Stimulated activated CD8-positive, alpha-beta memory T cell treated with anti-CD3 and anti-CD28 coated beads, Interleukin-12 subunit alpha, Interleukin-12 subunit beta, amount 100 ng/mL, for 1 hour (primary cell): ENCODE data around the gene MCM3AP.

Source experiments
- DNase-seq: peaks from one replicate; pipeline ENCODE4 v3.0.0-alpha.2; 2020; ENCODE audit warnings: low read depth

MCM3AP gene

DNA sequence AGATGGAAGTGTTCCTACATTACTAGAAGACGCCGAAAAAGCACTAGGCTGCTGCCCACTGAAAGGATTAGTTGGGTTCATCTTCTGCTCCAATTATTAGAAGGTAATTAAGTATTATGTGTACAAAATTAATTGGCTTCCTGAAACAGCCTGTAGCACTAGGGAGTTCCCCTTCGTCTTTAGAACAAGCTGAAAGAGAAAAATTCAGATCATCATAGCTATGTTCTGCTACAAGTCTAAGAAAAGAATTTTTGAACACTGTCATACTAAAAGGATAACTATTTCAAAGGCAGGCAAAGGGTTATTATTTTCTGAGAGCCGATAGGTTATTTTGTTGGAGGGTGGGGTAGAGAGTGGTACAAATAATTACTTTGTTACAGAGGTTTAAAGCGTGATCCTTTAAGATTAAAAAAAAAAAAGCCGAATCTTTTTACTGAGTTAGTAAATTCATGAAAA is at the start of gene MCM3AP:
Gene MCM3AP (minus strand): TSS at position 406 of the 456 bp plus-strand sequence. CDS start 325 bp downstream, at position 81.
- DNase-seq = no peak

DNA sequence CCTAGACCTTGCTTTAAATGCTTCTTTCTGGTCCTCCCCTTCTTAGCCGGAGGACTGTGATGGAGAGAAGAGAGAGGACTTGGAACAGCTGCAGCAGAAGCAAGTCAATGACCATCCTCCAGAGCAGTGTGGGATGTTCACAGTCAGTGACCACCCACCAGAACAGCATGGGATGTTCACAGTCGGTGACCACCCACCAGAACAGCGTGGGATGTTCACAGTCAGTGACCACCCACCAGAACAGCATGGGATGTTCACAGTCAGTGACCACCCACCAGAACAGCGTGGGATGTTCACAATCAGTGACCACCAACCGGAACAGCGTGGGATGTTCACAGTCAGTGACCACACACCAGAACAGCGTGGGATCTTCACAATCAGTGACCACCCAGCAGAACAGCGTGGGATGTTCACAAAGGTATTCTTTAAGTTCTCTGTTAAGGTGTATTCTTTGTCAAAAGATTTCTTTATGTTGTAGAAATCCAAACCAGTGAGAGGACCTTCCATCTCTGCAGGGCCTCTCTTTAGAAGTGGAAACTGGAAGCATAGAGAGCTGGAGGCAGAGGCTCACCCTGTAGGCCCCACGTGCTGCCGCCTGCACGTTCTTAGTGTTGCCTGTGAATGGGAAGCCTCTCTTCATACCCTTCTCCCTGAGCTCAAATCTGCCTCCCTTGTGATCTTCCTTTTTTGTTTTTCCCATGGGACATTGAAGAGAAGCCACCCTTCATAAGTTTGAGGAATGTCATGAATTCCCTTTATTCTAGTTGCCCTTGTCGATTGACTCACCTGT is 49.1 kb upstream of the MCM3AP start:
- no peak for DNase-seq

- DNase-seq = no peak
Observed at GRCh38 chr21:46329796-46330195, 44.4 kb upstream of the MCM3AP start.

- no peak for DNase-seq
Observed at GRCh38 chr21:46328151-46328550, 42.7 kb upstream of the MCM3AP start.

- DNase-seq = no peak
Observed at GRCh38 chr21:46327711-46328110, 42.3 kb upstream of the MCM3AP start.

DNA sequence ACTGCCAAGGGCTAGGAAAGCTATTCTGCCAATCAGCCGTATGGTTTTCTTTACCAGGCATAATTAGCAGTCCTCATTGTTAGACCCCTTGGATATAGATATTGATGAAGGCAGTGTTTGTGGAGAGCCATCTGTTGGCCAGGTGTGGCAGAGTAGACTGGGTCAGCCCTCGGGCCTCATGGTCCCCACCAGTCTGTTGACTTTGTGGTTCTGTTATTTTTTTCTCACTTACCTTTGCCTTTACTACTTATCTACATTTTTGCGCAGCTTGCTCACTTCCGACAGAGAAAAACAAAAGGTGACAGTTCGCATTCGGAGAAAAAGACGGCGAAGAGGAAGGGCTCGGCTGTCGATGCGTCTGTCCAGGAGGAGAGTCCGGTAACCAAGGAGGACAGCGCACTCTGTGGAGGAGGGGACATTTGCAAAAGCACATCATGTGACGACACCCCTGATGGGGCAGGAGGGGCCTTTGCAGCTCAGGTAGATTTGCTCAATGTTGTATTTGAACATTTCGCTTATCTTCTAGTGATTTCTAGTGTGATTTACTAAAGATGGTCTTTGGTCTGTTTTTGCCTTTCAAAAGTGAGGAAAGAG is 40.8 kb upstream of the MCM3AP start:
- no peak for DNase-seq

GRCh38 chr21:46325073-46325912 is 39.9 kb upstream of the MCM3AP start:
- no peak for DNase-seq

GRCh38 chr21:46324390-46325072 is 39.1 kb upstream of the MCM3AP start:
- DNase-seq = peak; percentile 74

DNA sequence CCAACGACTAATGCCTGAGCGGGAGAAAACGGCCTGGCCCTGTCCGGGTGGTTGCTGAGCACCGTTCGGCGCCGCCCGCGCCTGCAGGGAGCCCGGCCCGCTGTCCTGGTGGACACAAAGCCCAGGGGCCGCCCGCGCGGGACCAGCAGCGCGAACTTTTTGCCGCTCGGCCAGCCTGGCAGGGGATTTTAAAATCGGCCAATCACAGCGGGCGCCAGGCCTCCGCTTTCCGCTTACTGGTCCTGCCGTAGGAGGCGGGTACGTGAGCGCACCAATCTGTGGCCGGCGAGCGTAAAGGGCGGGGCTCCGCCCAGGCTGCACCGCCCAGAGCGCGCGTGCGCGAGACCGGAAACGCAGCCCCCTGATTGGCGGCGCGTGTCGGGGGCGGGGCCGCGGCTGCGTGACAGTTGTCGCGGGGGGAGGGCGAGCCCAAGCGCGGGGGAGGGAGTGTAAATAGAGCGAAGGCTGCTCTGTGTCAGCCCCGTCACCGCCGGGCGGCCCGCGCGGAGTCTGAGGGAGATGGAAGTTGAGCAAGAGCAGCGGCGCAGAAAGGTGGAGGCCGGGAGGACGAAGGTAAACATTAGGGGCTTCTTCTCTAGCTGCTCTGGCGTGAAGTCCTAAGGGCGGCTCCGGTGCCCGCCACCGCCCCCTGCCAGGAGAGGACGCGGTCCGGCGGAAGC is 38.4 kb upstream of the MCM3AP start, which contains the start of the genes C21orf58 and PCNT:
Gene C21orf58 (minus strand): TSS at position 161 of the 680 bp plus-strand sequence. CDS start 1,132 bp downstream, outside the sequence.
Gene PCNT (plus strand): TSS at position 447 of the 680 bp plus-strand sequence. CDS start 73 bp downstream, at position 520.
- peak; percentile 94 for DNase-seq

DNA sequence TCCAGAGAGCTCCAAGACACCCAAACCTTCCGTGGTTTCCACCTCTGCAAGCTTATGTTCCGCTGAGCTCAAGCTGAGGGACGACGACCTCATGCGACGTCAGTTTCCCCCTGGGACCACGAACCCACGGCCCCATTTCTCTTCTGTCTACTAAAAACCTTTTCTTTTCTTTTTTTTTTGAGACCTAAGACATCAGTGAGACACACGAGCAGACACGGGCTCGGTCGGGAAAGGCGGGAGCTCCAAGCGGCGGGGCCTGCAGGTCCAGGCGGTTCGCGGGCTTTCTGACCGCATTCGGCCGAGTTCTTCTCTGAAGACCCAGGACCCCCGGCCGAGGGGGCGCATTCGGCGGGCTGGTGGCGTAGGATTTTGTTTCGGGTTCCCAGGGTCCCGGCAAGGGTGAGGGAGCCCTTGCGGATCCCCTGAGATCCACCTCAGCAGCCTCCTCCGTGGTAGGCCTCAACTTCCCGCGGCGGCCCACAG is 37.9 kb upstream of the MCM3AP start:
- no peak for DNase-seq

- DNase-seq = no peak
Observed at GRCh38 chr21:46322351-46323226, 37.2 kb upstream of the MCM3AP start.

GRCh38 chr21:46320331-46320801 is 35.0 kb upstream of the MCM3AP start:
- DNase-seq = no peak

DNA sequence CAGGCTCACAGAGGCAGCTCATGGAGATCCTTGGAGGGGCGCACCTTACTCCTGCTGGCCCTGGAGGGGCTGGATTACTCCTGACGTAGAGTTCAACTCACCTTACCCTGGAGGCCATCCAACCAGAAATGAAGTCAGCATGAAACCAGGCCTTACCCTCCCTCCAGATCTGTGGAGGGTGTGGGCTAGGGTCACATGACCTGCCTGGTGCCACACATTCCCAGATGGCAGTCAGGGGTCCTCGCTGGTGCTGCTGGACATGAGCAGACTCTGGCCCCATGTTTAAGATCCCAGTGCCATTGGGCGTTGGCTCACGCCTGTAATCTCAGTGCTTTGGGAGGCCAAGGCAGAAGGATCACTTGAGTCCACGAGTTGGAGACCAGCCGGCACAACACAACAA is 33.8 kb upstream of the MCM3AP start:
- no peak for DNase-seq

- DNase-seq = no peak
Observed at GRCh38 chr21:46318464-46318845, 33.0 kb upstream of the MCM3AP start.

DNA sequence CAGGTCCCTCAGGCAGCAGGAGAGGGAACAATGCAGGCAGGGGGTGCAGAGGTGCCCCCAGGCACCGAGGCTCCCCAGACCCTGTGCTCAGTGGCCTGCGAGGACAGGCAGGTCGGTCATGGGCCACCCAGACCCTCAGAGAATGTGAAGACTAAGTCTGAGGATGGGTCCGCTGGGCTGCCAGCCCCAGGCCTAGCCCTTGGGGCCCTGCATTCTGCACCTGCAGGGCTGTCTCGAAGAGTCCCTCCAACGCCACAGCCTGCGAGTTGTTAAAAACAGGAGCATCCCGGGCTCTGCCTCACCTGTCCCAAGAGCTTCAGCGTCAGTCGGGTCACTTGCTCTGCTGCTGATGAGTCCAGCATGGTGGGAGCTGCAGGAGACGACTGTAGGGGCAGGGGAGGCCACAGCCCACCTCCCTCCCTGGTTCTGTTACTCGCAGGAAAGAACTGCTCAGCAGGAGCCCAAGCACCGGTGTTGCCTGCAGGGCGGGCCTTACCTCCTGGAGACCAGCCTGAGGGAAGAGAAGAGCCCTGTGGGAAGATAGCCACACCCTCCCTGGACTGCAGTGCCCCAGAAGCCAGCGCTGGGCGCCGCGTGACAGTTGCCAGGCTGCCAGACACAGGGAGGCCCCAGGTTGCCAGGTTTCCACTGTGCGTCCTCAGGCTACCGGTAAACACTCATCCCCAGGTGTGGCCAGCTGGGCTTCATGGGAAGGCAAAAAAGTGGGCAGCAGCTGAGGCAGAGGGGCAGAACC is 32.5 kb upstream of the MCM3AP start:
- no peak for DNase-seq

DNA sequence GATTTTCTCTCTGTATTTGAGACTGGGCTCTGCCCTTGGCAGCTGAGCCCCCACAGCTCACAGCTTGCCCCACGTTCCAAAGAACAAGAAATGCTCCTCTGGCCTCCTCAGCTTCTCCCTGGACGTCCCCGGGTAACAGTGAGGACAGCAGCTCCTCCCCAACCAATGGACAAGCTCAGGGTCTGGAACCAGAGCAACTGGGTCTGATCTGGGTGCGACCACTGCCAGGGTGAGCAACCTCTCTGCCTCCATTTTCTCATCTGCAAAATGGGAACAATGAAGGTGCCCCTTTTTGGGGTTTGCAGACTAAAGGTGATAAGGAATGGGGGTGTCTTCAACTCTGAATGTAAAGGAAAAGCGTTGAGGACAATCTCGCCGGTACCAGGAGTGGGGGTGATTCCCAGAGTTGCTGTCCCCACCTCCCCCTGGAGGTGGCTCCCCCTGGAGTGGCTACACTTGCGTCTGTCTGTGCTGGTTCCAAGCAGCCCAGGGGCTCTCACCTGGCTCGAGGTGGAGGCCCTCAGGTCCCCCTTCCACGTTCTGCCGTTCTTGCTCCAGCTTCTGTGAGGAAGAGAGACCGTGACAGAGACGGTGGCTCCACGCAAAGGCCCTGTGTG is 31.4 kb upstream of the MCM3AP start:
- no peak for DNase-seq

GRCh38 chr21:46314441-46315020 is 29.1 kb upstream of the MCM3AP start:
- DNase-seq = no peak

DNA sequence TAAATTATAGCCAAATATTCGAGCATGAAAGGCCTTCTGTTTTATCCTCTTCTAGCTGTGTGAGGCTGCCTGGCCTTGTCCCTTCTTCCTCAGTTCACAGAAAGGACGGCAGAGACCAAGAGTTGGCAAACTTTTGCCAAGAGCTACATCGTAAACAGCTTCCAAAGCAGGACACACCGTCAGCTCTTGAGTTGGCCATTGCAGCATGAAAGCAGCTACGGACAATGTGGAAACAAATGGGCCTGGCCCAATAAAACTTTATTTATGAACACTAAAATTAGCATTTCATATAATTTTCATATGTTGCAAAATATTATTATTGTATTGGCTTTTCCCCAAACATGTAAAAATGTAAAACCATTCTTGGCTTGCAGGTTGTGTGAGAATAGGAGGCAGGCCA is 27.5 kb upstream of the MCM3AP start:
- no peak for DNase-seq
